GM12878 (cell line): ENCODE data around the gene PCTP. TPM values are rescaled to one million over a fixed set of nuclear protein-coding genes. Genes with fewer than 3 reads are reported as not detected.

Source experiments
- ATAC-seq: fragments of 200-7000 bp; cut with Tn5 transposase; 3 replicates; pipeline ENCODE4 v1.9.1; 2020; ENCODE audit warnings: mild to moderate bottlenecking, moderate library complexity
- BruUV-seq: library from RNA; stranded (reverse); fragments of 400-500 nt; replicated peaks from 2 replicates; lab custom pipeline; 2021; lab: Mats Ljungman, UMichigan
- CTCF ChIA-PET: fragments of 300-600 bp; sonication (Branson Sonifier 250); formaldehyde crosslinking; extraction: SDS; loops from one replicate; lab custom pipeline; 2021; ENCODE audit warnings: inconsistent platforms; lab: Yijun Ruan, JAX
- POLR2A ChIA-PET: fragments of 350-600 bp; formaldehyde crosslinking; extraction: SDS; loops from one replicate; lab custom pipeline; 2021; ENCODE audit warnings: inconsistent platforms; lab: Charles Lee
- RAD21 ChIA-PET: fragments of 300-600 bp; sonication (Branson Sonifier 250); formaldehyde crosslinking; loops from one replicate; lab custom pipeline; 2023; ENCODE audit warnings: antibody characterized with exemption; ENCODE audit not compliant: unreplicated experiment; lab: Charles Lee
- SMC1A ChIA-PET: fragments of 300-600 bp; sonication (Branson Sonifier 250); formaldehyde crosslinking; loops from one replicate; lab custom pipeline; 2023; ENCODE audit not compliant: unreplicated experiment, uncharacterized antibody; lab: Charles Lee
- DNase-seq: peaks from one replicate; pipeline ENCODE4 v3.0.0-alpha.2; 2011; ENCODE audit warnings: low read depth, low spot score
- FAIRE-seq: peaks from 3 replicates; lab custom pipeline; 2011; peaks lifted over from hg19 to GRCh38; lab: Jason Lieb, UNC
- H2AFZ ChIP-seq: 2 replicates; pipeline ENCODE4 v1.6.0; 2011; ENCODE audit warnings: low read depth, low read length, control low read depth; ENCODE audit not compliant: control insufficient read depth
- H3K27ac ChIP-seq: 2 replicates; pipeline ENCODE4 v1.5.1; 2011; ENCODE audit warnings: control low read depth; ENCODE audit not compliant: control insufficient read depth, insufficient read depth
- H3K27me3 ChIP-seq, 2 experiments: replicated peaks in 1 of 2; 2 replicates each; pipeline versions ENCODE4 v1.6.0 to v1.6.1; 2011; ENCODE audit warnings: low read length in 1 of 2; ENCODE audit not compliant: control insufficient read depth in 2 of 2, insufficient read depth in 2 of 2
- H3K36me3 ChIP-seq, 2 experiments: 2 replicates each; pipeline ENCODE4 v1.5.1; 2011; ENCODE audit warnings: low read length in 1 of 2; ENCODE audit not compliant: control insufficient read depth in 2 of 2, insufficient read depth in 2 of 2
- H3K4me1 ChIP-seq: 2 replicates; pipeline ENCODE4 v1.6.1; 2011; ENCODE audit warnings: mild to moderate bottlenecking, low read length, moderate library complexity, mixed read lengths; ENCODE audit not compliant: control insufficient read depth, insufficient read depth
- H3K4me2 ChIP-seq: 2 replicates; pipeline ENCODE4 v1.6.0; 2011; ENCODE audit warnings: control low read depth; ENCODE audit not compliant: control insufficient read depth, insufficient read depth
- H3K4me3 ChIP-seq: fragments of 200-600 bp; sonication (generic); 2 replicates; pipeline ENCODE4 v1.5.1; 2016
- H3K79me2 ChIP-seq: 2 replicates; pipeline ENCODE4 v1.6.0; 2011; ENCODE audit warnings: low read length; ENCODE audit not compliant: control insufficient read depth, insufficient read depth
- H3K9ac ChIP-seq: 2 replicates; pipeline ENCODE4 v1.8.0; 2011; ENCODE audit warnings: low read length, control low read depth, mixed read lengths; ENCODE audit not compliant: control insufficient read depth, insufficient read depth
- H3K9me3 ChIP-seq: replicated peaks from 3 replicates; pipeline ENCODE4 v1.5.1; 2011; ENCODE audit warnings: mild to moderate bottlenecking, low read length; ENCODE audit not compliant: control insufficient read depth, insufficient read depth
- H4K20me1 ChIP-seq: 2 replicates; pipeline ENCODE4 v1.6.0; 2011; ENCODE audit not compliant: control insufficient read depth, insufficient read depth
- DPF2 ChIP-seq: fragments of 450-650 bp; IDR thresholded peaks from 2 replicates; pipeline ENCODE4 v1.6.1; 2017; ENCODE audit warnings: mild to moderate bottlenecking
- E2F4 ChIP-seq: IDR thresholded peaks from 2 replicates; pipeline ENCODE4 v1.6.1; 2012; ENCODE audit warnings: low read depth, low read length, improper control_type of control experiment
- EP300 ChIP-seq, 2 experiments: fragments of 150-350 bp in 1 of 2; IDR thresholded peaks; 2 replicates each; pipeline ENCODE4 v1.6.1; 2011 to 2012; ENCODE audit warnings: low read depth in 2 of 2, low read length in 2 of 2, borderline replicate concordance in 1 of 2, improper control_type of control experiment in 1 of 2, inconsistent platforms in 1 of 2; ENCODE audit not compliant: control insufficient read depth in 1 of 2
- HSF1 ChIP-seq: fragments of 150-350 bp; IDR thresholded peaks from 2 replicates; pipeline ENCODE4 v1.6.1; 2014; ENCODE audit warnings: mild to moderate bottlenecking, low read depth, low read length
- IRF5 ChIP-seq: fragments of 450-650 bp; IDR thresholded peaks from 2 replicates; pipeline ENCODE4 v1.6.1; 2017; ENCODE audit warnings: borderline replicate concordance
- MEF2A ChIP-seq: IDR thresholded peaks from 2 replicates; pipeline ENCODE4 v1.6.1; 2011; ENCODE audit warnings: low read depth, mild to moderate bottlenecking, low read length, moderate library complexity; ENCODE audit not compliant: insufficient read depth
- MTA3 ChIP-seq: IDR thresholded peaks from 2 replicates; pipeline ENCODE4 v1.6.1; 2012; ENCODE audit warnings: low read length, inconsistent platforms, borderline replicate concordance
- NBN ChIP-seq: fragments of 450-650 bp; IDR thresholded peaks from 2 replicates; pipeline ENCODE4 v1.6.1; 2016
- NKRF ChIP-seq: fragments of 450-650 bp; conservative IDR thresholded peaks from 2 replicates; pipeline ENCODE4 v1.6.1; 2017; ENCODE audit warnings: mild to moderate bottlenecking, moderate library complexity
- PBX3 ChIP-seq: IDR thresholded peaks from 2 replicates; pipeline ENCODE4 v1.6.1; 2011; ENCODE audit warnings: mild to moderate bottlenecking, low read depth, low read length, moderate library complexity; ENCODE audit not compliant: insufficient replicate concordance
- POU2F2 ChIP-seq: IDR thresholded peaks from 3 replicates; pipeline ENCODE4 v1.6.1; 2011; ENCODE audit warnings: low read depth, mild to moderate bottlenecking, low read length, borderline replicate concordance
- SP1 ChIP-seq: IDR thresholded peaks from one replicate; pipeline ENCODE4 v1.6.1; 2011; ENCODE audit warnings: low read depth, low read length
- SREBF1 ChIP-seq: IDR thresholded peaks from 2 replicates; pipeline ENCODE4 v1.6.1; 2012; ENCODE audit warnings: mild to moderate bottlenecking, low read length
- TCF3 ChIP-seq: IDR thresholded peaks from 2 replicates; pipeline ENCODE4 v1.6.1; 2012; ENCODE audit warnings: low read depth, mild to moderate bottlenecking, low read length, borderline replicate concordance; ENCODE audit not compliant: insufficient read depth
- USF1 ChIP-seq: IDR thresholded peaks from 2 replicates; pipeline ENCODE4 v1.6.1; 2011; ENCODE audit warnings: borderline replicate concordance, low read depth, mild to moderate bottlenecking, moderate library complexity, mixed read lengths, low read length; ENCODE audit not compliant: insufficient read depth; ENCODE audit errors: extremely low read length
- in situ Hi-C: fragments of 300-500 bp; cut with MboI; formaldehyde crosslinking; loops from 9 replicates; pipeline ENCODE4 v1.14.3; 2018; ENCODE audit warnings: mixed read lengths
- intact Hi-C: fragments of 100-400 bp; cut with micrococcal nuclease; formaldehyde crosslinking; loops from one replicate; pipeline ENCODE4 v1.14.2; 2022; ENCODE audit not compliant: unreplicated experiment
- polyA plus RNA-seq, 11 experiments: library from polyadenylated mRNA; depleted of rRNA in 4 of 11; unstranded in 6 of 11; stranded (reverse) in 5 of 11; fragments of >200 nt; fragmentation: Nextera tagmentation in 4 of 11; fragmentation: Illumina TruSeq in 1 of 11; extraction: Ambion mirVana in 4 of 11; extraction: Trizol in 1 of 11; gene quantifications; 1 replicate in 1 of 11; 2 replicates in 10 of 11; pipeline versions ENCODE4 v1.2.1 to v1.2.3, GENCODE V29; 2011 to 2016; ENCODE audit warnings: inconsistent platforms in 2 of 11, missing spikeins in 2 of 11, low read depth in 1 of 11
- total RNA-seq, 4 experiments: library from RNA; depleted of rRNA in 3 of 4; stranded (reverse); fragments of >200 nt in 3 of 4; fragmentation: Illumina TruSeq in 1 of 4; extraction: Trizol in 1 of 4; gene quantifications; 2 replicates each; pipeline versions ENCODE4 v1.2.1 to v1.2.3, GENCODE V29; 2013 to 2021

Gene PCTP
- total and polyA plus RNA-seq, 10 of the 15 experiments (the other 5 are each of a cell fraction or from before 2014, with no cell fraction given) = 1.4 to 26.8 (median 3.7) TPM

GRCh38 chr17:55723488-55723848 lies 27.4 kb upstream of the PCTP start:
- SMC1A ChIA-PET = no interaction called here
- Histone ChIP-seq H3K27ac (no peak overlapping the region), H3K79me2 (no peaks in the 10 kb centered on the region), H3K4me2 (no peak overlapping the region), H3K4me3 (no peak overlapping the region), H2AFZ (no peak overlapping the region), H3K9me3 (no peaks in the 10 kb centered on the region), H3K27me3 (no peaks in the 10 kb centered on the region; a peak in 2 of 4 replicates), H3K9ac (no peak overlapping the region), H3K4me1 (no peaks in the 10 kb centered on the region), H4K20me1 (no peaks in the 10 kb centered on the region), H3K36me3 (no peaks in the 10 kb centered on the region)
- in situ Hi-C loops = no loop called here
- RAD21 ChIA-PET = no interaction called here
- TF ChIP-seq PBX3 = no peak
- TF ChIP-seq EP300 (IDR thresholded peaks at IDR 0.05; ENCODE audit: borderline replicate concordance in 1 of 2, control insufficient read depth in 1 of 2, low read depth in 2 of 2, low read length in 2 of 2) = no peak
- TF ChIP-seq SP1 = no peak
- no peak for TF ChIP-seq MTA3
- TF ChIP-seq IRF5 = no peak
- TF ChIP-seq DPF2 = no peak
- no peak for TF ChIP-seq E2F4
- TF ChIP-seq HSF1 = no peak
- TF ChIP-seq NBN = no peak
- TF ChIP-seq POU2F2 = no peak
- no peak for TF ChIP-seq MEF2A
- no peak for TF ChIP-seq SREBF1
- TF ChIP-seq TCF3 = no peak
- no peak for TF ChIP-seq USF1
- TF ChIP-seq NKRF = no peak
- FAIRE-seq (no peak), DNase-seq (no peak), ATAC-seq (no peak)
- intact Hi-C loops = no loop called here
- POLR2A ChIA-PET = no interaction called here
- no TSS peak for BruUV-seq
- CTCF ChIA-PET = interaction anchor here (0.8 to 2.2 kb wide), 4 partner anchors 11 to 46 kb away, joined by 3 to 6 read pairs (median 4); partner anchors contain the start of gene PCTP
